Tibial nerve (tissue), 4 donors: ENCODE data around the gene PTN. TPM values are rescaled to one million over a fixed set of nuclear protein-coding genes. Genes with fewer than 3 reads are reported as not detected.
"Not testable (repeated sequence)": the region's sequence is repeated elsewhere in the genome, so short reads cannot be mapped to it uniquely, and the experiment has no call there.

Source experiments
- DNase-seq, 2 donors: peaks; one replicate each; pipeline ENCODE4 v3.0.0-alpha.2; 2019; ENCODE audit warnings: low spot score in 2 of 2
- H3K27ac ChIP-seq, 4 donors: fragments of 200-600 bp; sonication (generic) in 3 of 4; one replicate each; pipeline ENCODE4 v1.5.1; 2017 to 2019; ENCODE audit warnings: mild to moderate bottlenecking in 1 of 4
- H3K27me3 ChIP-seq, 2 donors: fragments of 200-600 bp; sonication (generic) in 1 of 2; one replicate each; pipeline versions ENCODE4 v1.5.1 to v1.6.0; 2017 to 2019
- H3K36me3 ChIP-seq, 3 donors: fragments of 200-600 bp; sonication (generic); one replicate each; pipeline ENCODE4 v1.5.1; 2018 to 2019
- H3K4me1 ChIP-seq, 4 donors: fragments of 200-600 bp; sonication (generic) in 3 of 4; one replicate each; pipeline ENCODE4 v1.5.1; 2017 to 2019
- H3K4me3 ChIP-seq, 4 donors: fragments of 200-600 bp; sonication (generic) in 3 of 4; one replicate each; pipeline ENCODE4 v1.5.1; 2017 to 2019; ENCODE audit warnings: mild to moderate bottlenecking in 1 of 4, moderate library complexity in 1 of 4
- H3K9me3 ChIP-seq, 4 donors: fragments of 200-600 bp; sonication (generic) in 3 of 4; one replicate each; pipeline ENCODE4 v1.5.1; 2017 to 2019
- EP300 ChIP-seq, 2 donors: sonication (generic); formaldehyde crosslinking; IDR thresholded peaks; one replicate each; pipeline ENCODE4 v1.6.1; 2017; ENCODE audit warnings: antibody characterized with exemption in 2 of 2, mild to moderate bottlenecking in 1 of 2
- POLR2A ChIP-seq, 2 donors: fragments of 450-650 bp; IDR thresholded peaks; one replicate each; pipeline ENCODE4 v1.6.1; 2017; ENCODE audit warnings: antibody characterized with exemption in 2 of 2, mild to moderate bottlenecking in 2 of 2, moderate library complexity in 2 of 2
- WGBS, 2 donors: methylation state at CpG; one replicate each; pipeline ENCODE4 v1.1.5; 2018; 5-methylcytosine and 5-hydroxymethylcytosine counted together
- total RNA-seq, 4 donors: library from RNA; depleted of rRNA; stranded (reverse); fragments of >200 nt; gene quantifications; one replicate each; pipeline ENCODE4 v1.1.0, GENCODE V29; 2016
- TF ChIP-seq, protein P1 (sequence below), 5 experiments: fragments of 200-600 bp in 3 of 5; fragments of 450-650 bp in 2 of 5; sonication (generic) in 3 of 5; IDR thresholded peaks; one replicate each; pipeline ENCODE4 v1.5.1; 2016 to 2019; ENCODE audit warnings: antibody characterized with exemption in 5 of 5, mild to moderate bottlenecking in 3 of 5, moderate library complexity in 2 of 5

Gene PTN
- total RNA-seq, 4 donors from 2014 or later: 5.0 to 10.0 (median 7.4) TPM

DNA sequence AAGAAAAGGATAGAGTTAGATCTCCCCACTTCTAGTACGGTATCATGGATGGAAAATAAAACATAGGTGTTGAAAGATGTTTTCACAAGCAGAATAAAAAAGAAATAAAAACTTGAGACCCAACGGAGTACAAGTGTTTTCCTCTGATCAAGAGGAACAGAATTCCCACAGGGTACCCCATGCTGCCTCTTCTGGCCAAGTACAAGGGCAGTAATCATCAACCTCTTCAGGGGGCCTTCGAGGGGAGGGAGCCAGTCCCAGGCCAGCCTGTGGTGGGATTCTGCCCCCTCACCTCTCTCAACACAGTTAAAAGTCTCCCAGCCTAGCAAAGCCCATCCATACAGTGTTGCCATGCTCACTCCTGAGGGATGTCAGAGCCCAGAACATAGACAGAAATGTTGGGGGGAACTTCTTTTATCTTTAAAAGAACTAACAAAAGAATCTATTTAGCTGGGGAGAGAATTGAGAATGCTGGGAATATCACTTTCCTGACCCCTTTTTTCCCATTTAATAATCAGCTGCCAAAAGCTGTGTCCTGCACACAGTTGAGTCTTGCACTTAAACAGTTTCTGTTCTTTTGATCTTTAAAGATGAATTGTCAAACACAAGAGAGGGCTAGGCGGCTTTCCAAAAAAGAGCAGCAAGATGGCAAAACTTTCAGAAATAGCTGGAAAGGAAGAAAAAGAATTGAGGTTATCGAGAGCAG lies 101.7 kb downstream of the PTN start:
- 55 to 57% methylated on average over 5 of the region's 5 CpGs for WGBS, 2 donors
- no peaks in the 10 kb centered on the region for H3K27me3 ChIP-seq
- DNase-seq: no peak
- H3K4me1 ChIP-seq: no peaks in the 10 kb centered on the region
- TF ChIP-seq, protein P1, sequence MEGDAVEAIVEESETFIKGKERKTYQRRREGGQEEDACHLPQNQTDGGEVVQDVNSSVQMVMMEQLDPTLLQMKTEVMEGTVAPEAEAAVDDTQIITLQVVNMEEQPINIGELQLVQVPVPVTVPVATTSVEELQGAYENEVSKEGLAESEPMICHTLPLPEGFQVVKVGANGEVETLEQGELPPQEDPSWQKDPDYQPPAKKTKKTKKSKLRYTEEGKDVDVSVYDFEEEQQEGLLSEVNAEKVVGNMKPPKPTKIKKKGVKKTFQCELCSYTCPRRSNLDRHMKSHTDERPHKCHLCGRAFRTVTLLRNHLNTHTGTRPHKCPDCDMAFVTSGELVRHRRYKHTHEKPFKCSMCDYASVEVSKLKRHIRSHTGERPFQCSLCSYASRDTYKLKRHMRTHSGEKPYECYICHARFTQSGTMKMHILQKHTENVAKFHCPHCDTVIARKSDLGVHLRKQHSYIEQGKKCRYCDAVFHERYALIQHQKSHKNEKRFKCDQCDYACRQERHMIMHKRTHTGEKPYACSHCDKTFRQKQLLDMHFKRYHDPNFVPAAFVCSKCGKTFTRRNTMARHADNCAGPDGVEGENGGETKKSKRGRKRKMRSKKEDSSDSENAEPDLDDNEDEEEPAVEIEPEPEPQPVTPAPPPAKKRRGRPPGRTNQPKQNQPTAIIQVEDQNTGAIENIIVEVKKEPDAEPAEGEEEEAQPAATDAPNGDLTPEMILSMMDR (IDR thresholded peaks at IDR 0.05): no peak
- TF ChIP-seq EP300 (IDR thresholded peaks at IDR 0.05): no peak
- TF ChIP-seq POLR2A (IDR thresholded peaks at IDR 0.05): no peak
- H3K36me3 ChIP-seq: no peaks in the 10 kb centered on the region
- H3K9me3 ChIP-seq: peaks cover 0 to 3% (median 0%) of the 10 kb centered on the region in 4 donors
- no peak overlapping the region for H3K4me3 ChIP-seq
- no peak overlapping the region for H3K27ac ChIP-seq

GRCh38 chr7:137239186-137239585 lies 104.3 kb downstream of the PTN start:
- not testable (repeated sequence) for H3K27ac ChIP-seq, DNase-seq, H3K9me3 ChIP-seq, H3K4me3 ChIP-seq, H3K36me3 ChIP-seq, H3K4me1 ChIP-seq, H3K27me3 ChIP-seq
- 93 to 96% methylated on average over 3 of the region's 3 CpGs for WGBS, 2 donors

GRCh38 chr7:137235434-137235833 lies 108.1 kb downstream of the PTN start:
- WGBS, 2 donors: 89 to 95% methylated on average over 1 of the region's 1 CpG
- Histone ChIP-seq H3K9me3 (peaks cover 0 to 3% (median 0%) of the 10 kb centered on the region in 4 donors), H3K36me3 (no peaks in the 10 kb centered on the region), H3K4me3 (no peak overlapping the region), H3K27me3 (no peaks in the 10 kb centered on the region), H3K4me1 (no peaks in the 10 kb centered on the region), H3K27ac (no peak overlapping the region)
- TF ChIP-seq POLR2A (IDR thresholded peaks at IDR 0.05): no peak
- TF ChIP-seq, protein P1 (IDR thresholded peaks at IDR 0.05): no peak
- no peak for TF ChIP-seq EP300 (IDR thresholded peaks at IDR 0.05)
- DNase-seq: no peak

DNA sequence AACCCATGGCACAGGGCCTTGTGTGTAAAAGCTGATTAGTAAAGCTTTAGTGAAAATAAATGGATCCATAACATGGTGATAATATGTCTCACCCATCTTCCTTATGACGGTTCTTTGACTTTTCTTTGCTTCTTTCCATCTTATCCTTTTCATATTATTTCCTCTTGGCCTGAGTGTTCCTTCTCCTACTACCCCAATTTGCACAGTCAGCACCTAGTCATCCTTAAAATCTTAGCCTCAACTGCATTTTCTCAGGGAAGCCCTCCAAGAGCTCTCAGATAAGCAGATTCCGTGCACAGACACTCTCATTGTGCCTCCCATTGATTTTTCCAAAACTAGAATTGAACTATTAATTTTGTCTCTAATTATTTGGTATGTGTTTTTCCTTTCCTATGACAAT lies 112.4 kb downstream of the PTN start:
- 80 to 84% methylated on average over 2 of the region's 2 CpGs for WGBS, 2 donors
- TF ChIP-seq EP300 (IDR thresholded peaks at IDR 0.05) (no peak), POLR2A (IDR thresholded peaks at IDR 0.05) (no peak)
- TF ChIP-seq, protein P1 (IDR thresholded peaks at IDR 0.05): no peak
- Histone ChIP-seq H3K36me3 (no peaks in the 10 kb centered on the region), H3K4me3 (no peak overlapping the region), H3K27ac (no peak overlapping the region), H3K4me1 (no peaks in the 10 kb centered on the region), H3K27me3 (no peaks in the 10 kb centered on the region), H3K9me3 (no peaks in the 10 kb centered on the region)
- no peak for DNase-seq

DNA sequence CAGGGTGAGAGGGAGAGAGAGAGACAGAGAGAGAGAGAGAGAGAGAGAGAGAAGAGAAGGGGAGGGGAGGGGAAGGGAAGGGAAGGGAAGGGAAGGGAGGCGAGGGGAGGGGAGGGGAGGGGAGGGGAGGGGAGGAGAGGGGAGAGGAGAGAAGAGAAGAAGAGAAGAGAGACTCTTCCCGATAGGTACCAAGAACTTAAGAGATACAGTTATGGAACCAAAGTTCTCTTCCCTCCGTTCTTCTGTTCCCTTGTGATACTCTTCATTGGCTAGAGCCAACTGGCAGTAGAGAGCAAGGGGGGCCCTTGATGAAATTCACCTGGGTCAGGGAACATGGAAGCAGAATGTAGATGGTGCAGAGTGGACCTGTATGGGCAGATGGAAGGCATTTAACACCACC lies 122.1 kb downstream of the PTN start:
- H3K36me3 ChIP-seq: no peaks in the 10 kb centered on the region
- no peak overlapping the region for H3K4me3 ChIP-seq
- H3K27ac ChIP-seq: no peak overlapping the region
- H3K27me3 ChIP-seq: no peaks in the 10 kb centered on the region
- DNase-seq: no peak
- no peaks in the 10 kb centered on the region for H3K9me3 ChIP-seq
- no peaks in the 10 kb centered on the region for H3K4me1 ChIP-seq
- WGBS, 2 donors: 86 to 91% methylated on average over 3 of the region's 3 CpGs
- no peak for TF ChIP-seq EP300 (IDR thresholded peaks at IDR 0.05)
- TF ChIP-seq, protein P1 (IDR thresholded peaks at IDR 0.05): no peak
- no peak for TF ChIP-seq POLR2A (IDR thresholded peaks at IDR 0.05)
